ENCODE measurements around the gene SPNS3. TPM values are rescaled to one million over a fixed set of nuclear protein-coding genes. Genes with fewer than 3 reads are reported as not detected.

SPNS3 gene
- total and polyA plus RNA-seq, 2 donors (not counting 3 experiments of a cell fraction or from before 2014, with no cell fraction given), result 0.18 to 0.66 TPM

DNA sequence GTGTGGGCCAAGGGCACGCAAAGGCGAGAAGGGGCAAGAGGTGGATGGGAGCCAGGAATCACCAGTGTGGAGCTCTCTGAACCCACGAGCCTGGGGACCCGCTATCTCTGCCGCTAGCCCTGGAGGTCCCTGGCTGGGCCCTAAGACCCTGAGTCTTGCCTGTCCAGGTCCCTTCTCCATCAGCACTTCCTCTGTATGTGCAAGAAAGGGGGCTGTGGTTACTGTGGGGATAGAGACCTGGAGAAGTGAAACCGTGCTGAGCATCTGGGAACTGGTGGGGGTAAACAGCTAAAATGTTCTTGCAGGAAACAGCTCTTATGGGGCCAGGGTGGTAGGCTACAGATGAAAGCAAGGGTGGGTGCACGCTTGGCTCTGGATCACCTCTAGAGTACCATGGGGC, 3.1 kb downstream of the SPNS3 start:
- dilution Hi-C loops (cut with MboI; ENCODE audit: extremely low pct_ligation_motif_present, low sequenced_read_pairs), result no loop called here
- H3K36me3 ChIP-seq (ENCODE audit: control insufficient read depth in 2 of 2, extremely low read depth in 1 of 2, insufficient read depth in 2 of 2, low read length in 2 of 2), result no peaks in the 10 kb centered on the region
- H4K20me1 ChIP-seq (replicated peaks; ENCODE audit: control insufficient read depth, extremely low read depth, insufficient read depth, low read length), result no peaks in the 10 kb centered on the region
- no peak overlapping the region for H2AFZ ChIP-seq (ENCODE audit: low read depth, low read length)
- intact Hi-C loops (cut with micrococcal nuclease), result no loop called here
- DNase-seq (ENCODE audit: low read depth, low spot score) (no peak), FAIRE-seq (no peak)
- no peak overlapping the region for H3K4me3 ChIP-seq (replicated peaks in 1 of 3; ENCODE audit: insufficient read depth in 1 of 3, low read depth in 1 of 3, low read length in 3 of 3)
- H3K9me1 ChIP-seq (replicated peaks; ENCODE audit: control insufficient read depth, extremely low read depth, insufficient read depth, low read length), result no peaks in the 10 kb centered on the region
- H3K27me3 ChIP-seq (ENCODE audit: control insufficient read depth in 2 of 2, insufficient read depth in 2 of 2, low read length in 2 of 2), result no peaks in the 10 kb centered on the region
- H3K79me2 ChIP-seq (ENCODE audit: control insufficient read depth, insufficient read depth, low read length), result no peaks in the 10 kb centered on the region
- H3K4me1 ChIP-seq (ENCODE audit: control insufficient read depth, extremely low read depth, insufficient read depth, low read length), result peaks cover 7% of the 10 kb centered on the region
- POLR2A ChIA-PET, result no interaction called here
- H3K9ac ChIP-seq (replicated peaks; ENCODE audit: extremely low read depth, insufficient read depth, low read length), result no peak overlapping the region
- TF ChIP-seq FOS (IDR thresholded peaks at IDR 0.05; ENCODE audit: borderline replicate concordance, insufficient read depth, low read length) (no peak), POLR2AphosphoS5 (IDR thresholded peaks at IDR 0.05; ENCODE audit: insufficient read depth, low read depth, low read length) (no peak), EZH2 (IDR thresholded peaks at IDR 0.05; ENCODE audit: borderline replicate concordance, low read depth, low read length, severe bottlenecking) (no peak), MYC (IDR thresholded peaks at IDR 0.05; ENCODE audit: low read depth, low read length) (no peak), GATA2 (IDR thresholded peaks at IDR 0.05; ENCODE audit: insufficient read depth, insufficient read length, low read depth, low read length) (no peak)
- TF ChIP-seq, protein P1, sequence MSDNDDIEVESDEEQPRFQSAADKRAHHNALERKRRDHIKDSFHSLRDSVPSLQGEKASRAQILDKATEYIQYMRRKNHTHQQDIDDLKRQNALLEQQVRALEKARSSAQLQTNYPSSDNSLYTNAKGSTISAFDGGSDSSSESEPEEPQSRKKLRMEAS (IDR thresholded peaks at IDR 0.05; ENCODE audit: insufficient read depth, insufficient read length), result no peak
- BruUV-seq (replicated peaks), result no TSS peak
- H3K9me3 ChIP-seq (replicated peaks; ENCODE audit: control insufficient read depth, insufficient read depth, low read length), result no peaks in the 10 kb centered on the region
- H3K4me2 ChIP-seq (ENCODE audit: insufficient read depth, low read length), result no peak overlapping the region
- CTCF ChIA-PET, result interaction anchor here (0.6 to 2.5 kb wide), 5 partner anchors 12 to 237 kb away, joined by 3 to 10 read pairs (median 3); no protein-coding TSS in a partner anchor
- H3K27ac ChIP-seq (ENCODE audit: insufficient read depth, low read depth, low read length), result no peak overlapping the region

DNA sequence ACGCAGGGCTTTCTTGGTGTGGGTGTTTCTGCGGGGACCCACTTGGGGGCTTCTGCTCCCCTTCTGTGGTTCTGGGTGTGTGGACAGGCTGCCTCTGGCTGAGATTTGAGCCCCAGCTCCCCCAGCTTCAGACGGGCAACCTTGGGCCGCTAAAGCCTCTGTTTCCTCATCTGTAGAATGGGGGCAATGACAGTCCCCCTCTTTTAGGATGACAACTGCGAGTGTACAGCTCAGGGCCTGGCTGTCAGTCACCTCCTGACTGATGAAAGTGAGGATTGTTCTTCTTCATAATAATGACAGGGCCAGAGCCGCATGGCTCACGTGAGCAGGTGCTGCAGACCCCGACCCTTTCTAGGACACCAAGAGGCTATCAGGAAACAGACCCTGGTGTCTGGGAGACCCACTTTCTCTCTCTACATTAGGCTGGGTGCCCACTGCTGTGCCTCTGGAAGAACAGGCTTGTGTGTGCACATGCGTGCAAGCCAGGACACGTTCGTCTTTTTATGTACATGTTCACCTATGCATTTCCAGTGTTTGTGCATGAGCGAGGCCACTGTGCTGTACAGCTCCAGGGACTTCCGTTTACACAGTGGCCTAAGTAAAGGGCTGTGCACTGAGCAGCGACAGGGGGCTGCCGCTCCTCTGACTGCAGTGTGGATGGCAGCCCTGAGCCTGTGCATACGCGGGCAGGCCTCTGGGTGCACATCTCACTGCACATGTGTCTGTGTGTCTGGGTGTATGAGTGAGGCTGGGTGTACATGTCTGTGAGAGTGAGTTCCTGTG, 4.6 kb downstream of the SPNS3 start:
- TF ChIP-seq, protein P2, sequence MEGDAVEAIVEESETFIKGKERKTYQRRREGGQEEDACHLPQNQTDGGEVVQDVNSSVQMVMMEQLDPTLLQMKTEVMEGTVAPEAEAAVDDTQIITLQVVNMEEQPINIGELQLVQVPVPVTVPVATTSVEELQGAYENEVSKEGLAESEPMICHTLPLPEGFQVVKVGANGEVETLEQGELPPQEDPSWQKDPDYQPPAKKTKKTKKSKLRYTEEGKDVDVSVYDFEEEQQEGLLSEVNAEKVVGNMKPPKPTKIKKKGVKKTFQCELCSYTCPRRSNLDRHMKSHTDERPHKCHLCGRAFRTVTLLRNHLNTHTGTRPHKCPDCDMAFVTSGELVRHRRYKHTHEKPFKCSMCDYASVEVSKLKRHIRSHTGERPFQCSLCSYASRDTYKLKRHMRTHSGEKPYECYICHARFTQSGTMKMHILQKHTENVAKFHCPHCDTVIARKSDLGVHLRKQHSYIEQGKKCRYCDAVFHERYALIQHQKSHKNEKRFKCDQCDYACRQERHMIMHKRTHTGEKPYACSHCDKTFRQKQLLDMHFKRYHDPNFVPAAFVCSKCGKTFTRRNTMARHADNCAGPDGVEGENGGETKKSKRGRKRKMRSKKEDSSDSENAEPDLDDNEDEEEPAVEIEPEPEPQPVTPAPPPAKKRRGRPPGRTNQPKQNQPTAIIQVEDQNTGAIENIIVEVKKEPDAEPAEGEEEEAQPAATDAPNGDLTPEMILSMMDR (IDR thresholded peaks at IDR 0.05; ENCODE audit: extremely low read depth in 1 of 2, insufficient read depth in 1 of 2, low read depth in 1 of 2, low read length in 2 of 2), result no peak
- no peak for TF ChIP-seq MYC (IDR thresholded peaks at IDR 0.05; ENCODE audit: low read depth, low read length)

More for the DNA sequence above, 4.6 kb downstream of the SPNS3 start:
- DNase-seq (ENCODE audit: low read depth, low spot score) (no peak), FAIRE-seq (no peak)
- H3K4me1 ChIP-seq (ENCODE audit: control insufficient read depth, extremely low read depth, insufficient read depth, low read length), result peaks cover 7% of the 10 kb centered on the region
- ChIA-PET POLR2A (no interaction called here), CTCF (no interaction called here)
- no peak overlapping the region for H3K4me3 ChIP-seq (replicated peaks in 1 of 3; ENCODE audit: insufficient read depth in 1 of 3, low read depth in 1 of 3, low read length in 3 of 3)
- H3K36me3 ChIP-seq (ENCODE audit: control insufficient read depth in 2 of 2, extremely low read depth in 1 of 2, insufficient read depth in 2 of 2, low read length in 2 of 2), result no peaks in the 10 kb centered on the region
- no peak overlapping the region for H3K4me2 ChIP-seq (ENCODE audit: insufficient read depth, low read length)
- no peaks in the 10 kb centered on the region for H4K20me1 ChIP-seq (replicated peaks; ENCODE audit: control insufficient read depth, extremely low read depth, insufficient read depth, low read length)
- dilution Hi-C loops (cut with MboI; ENCODE audit: extremely low pct_ligation_motif_present, low sequenced_read_pairs), result no loop called here
- BruUV-seq (replicated peaks), result no TSS peak
- H3K9ac ChIP-seq (replicated peaks; ENCODE audit: extremely low read depth, insufficient read depth, low read length), result no peak overlapping the region
- no peaks in the 10 kb centered on the region for H3K27me3 ChIP-seq (ENCODE audit: control insufficient read depth in 2 of 2, insufficient read depth in 2 of 2, low read length in 2 of 2)
- H3K79me2 ChIP-seq (ENCODE audit: control insufficient read depth, insufficient read depth, low read length), result no peaks in the 10 kb centered on the region
- no peaks in the 10 kb centered on the region for H3K9me3 ChIP-seq (replicated peaks; ENCODE audit: control insufficient read depth, insufficient read depth, low read length)
- H3K27ac ChIP-seq (ENCODE audit: insufficient read depth, low read depth, low read length), result no peak overlapping the region
- no peak overlapping the region for H2AFZ ChIP-seq (ENCODE audit: low read depth, low read length)
- H3K9me1 ChIP-seq (replicated peaks; ENCODE audit: control insufficient read depth, extremely low read depth, insufficient read depth, low read length), result no peaks in the 10 kb centered on the region
- intact Hi-C loops (cut with micrococcal nuclease), result no loop called here

Measured in endothelial cell of umbilical vein (primary cell).